Smooth muscle cell (in vitro differentiated cells): ENCODE measurements around the gene NPM1. TPM values are rescaled to one million over a fixed set of nuclear protein-coding genes. Genes with fewer than 3 reads are reported as not detected.
"Not testable (repeated sequence)": the region's sequence is repeated elsewhere in the genome, so short reads cannot be mapped to it uniquely, and the experiment has no call there.

Experiments
- DNase-seq: peaks from one replicate; lab custom pipeline; 2025; ENCODE audit not compliant: unreplicated experiment; lab: John Stamatoyannopoulos, UW
- H2AFZ ChIP-seq: fragments of 200-600 bp; sonication (generic); 2 replicates; pipeline ENCODE4 v1.6.0; 2016; ENCODE audit warnings: antibody characterized with exemption, low read depth, mild to moderate bottlenecking
- H3F3A ChIP-seq: fragments of 200-600 bp; sonication (generic); 2 replicates; pipeline ENCODE4 v1.6.0; 2017; ENCODE audit warnings: antibody characterized with exemption, low read depth
- H3K27ac ChIP-seq: fragments of 200-600 bp; sonication (generic); 2 replicates; pipeline ENCODE4 v1.5.1; 2016; ENCODE audit warnings: low read depth, mild to moderate bottlenecking
- H3K27me3 ChIP-seq: fragments of 200-600 bp; sonication (generic); 2 replicates; pipeline ENCODE4 v1.6.1; 2016; ENCODE audit warnings: low read depth, mild to moderate bottlenecking
- H3K36me3 ChIP-seq: fragments of 200-600 bp; sonication (generic); 2 replicates; pipeline ENCODE4 v1.5.1; 2016; ENCODE audit warnings: low read depth
- H3K4me1 ChIP-seq: fragments of 200-600 bp; sonication (generic); 2 replicates; pipeline ENCODE4 v1.5.1; 2016; ENCODE audit warnings: low read depth
- H3K4me2 ChIP-seq: fragments of 200-600 bp; sonication (generic); 2 replicates; pipeline ENCODE4 v1.6.0; 2016; ENCODE audit warnings: mild to moderate bottlenecking
- H3K4me3 ChIP-seq: fragments of 200-600 bp; sonication (generic); 2 replicates; pipeline ENCODE4 v1.5.1; 2016; ENCODE audit warnings: mild to moderate bottlenecking
- H3K79me2 ChIP-seq: fragments of 200-600 bp; sonication (generic); 2 replicates; pipeline ENCODE4 v1.6.0; 2016; ENCODE audit warnings: low read depth, mild to moderate bottlenecking
- H3K9ac ChIP-seq: fragments of 200-600 bp; sonication (generic); 2 replicates; pipeline ENCODE4 v1.6.0; 2016; ENCODE audit warnings: low read depth
- H3K9me3 ChIP-seq: fragments of 200-600 bp; sonication (generic); replicated peaks from 2 replicates; pipeline ENCODE4 v1.5.1; 2016; ENCODE audit warnings: low read depth
- H4K20me1 ChIP-seq: fragments of 200-600 bp; sonication (generic); 2 replicates; pipeline ENCODE4 v1.6.0; 2016; ENCODE audit warnings: low read depth
- WGBS: methylation state at CpG from one replicate; pipeline ENCODE4 v1.1.7; 2016; ENCODE audit warnings: low lambda C conversion rate; 5-methylcytosine and 5-hydroxymethylcytosine counted together
- polyA plus RNA-seq: library from polyadenylated mRNA; unstranded; fragments of >200 nt; fragmentation: Nextera tagmentation; extraction: Ambion mirVana; gene quantifications from 2 replicates; pipeline ENCODE4 v1.2.1, GENCODE V29; 2016
- total RNA-seq: library from RNA; depleted of rRNA; stranded (reverse); fragments of >200 nt; gene quantifications from 2 replicates; pipeline ENCODE4 v1.2.3, GENCODE V29; 2014
- TF ChIP-seq, protein P1 (sequence below): fragments of 200-600 bp; sonication (generic); IDR thresholded peaks from 2 replicates; pipeline ENCODE4 v1.5.1; 2017; ENCODE audit warnings: borderline replicate concordance, mild to moderate bottlenecking, antibody characterized with exemption; ENCODE audit not compliant: insufficient read depth, poor library complexity, severe bottlenecking

Gene NPM1
- total and polyA plus RNA-seq, 2 experiments from 2014 or later: 330 to 2,459 TPM

DNA sequence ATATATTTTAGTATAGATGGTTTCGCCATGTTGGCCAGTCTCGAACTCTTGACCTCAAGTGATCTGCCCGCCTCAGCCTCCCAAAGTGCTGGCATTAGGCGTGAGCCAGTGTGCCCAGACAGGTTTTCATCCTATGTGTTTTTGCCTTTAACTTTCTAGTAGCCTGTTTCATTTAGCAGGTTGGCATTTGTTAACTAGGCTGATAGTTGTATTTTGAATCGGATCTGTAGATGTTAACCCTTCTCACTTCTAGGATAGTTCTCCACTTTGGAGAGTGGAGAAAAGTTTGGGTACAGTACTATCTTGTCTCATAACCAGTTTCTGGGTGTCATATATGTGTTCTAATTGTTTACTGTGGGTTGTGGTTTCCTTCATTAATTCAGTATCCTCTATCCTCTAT is 24.5 kb downstream of the NPM1 start:
- Histone ChIP-seq H3K27me3 (no peaks in the 10 kb centered on the region), H3K27ac (no peak overlapping the region), H3K9me3 (no peaks in the 10 kb centered on the region), H3K4me3 (no peak overlapping the region), H3F3A (peaks cover 32% of the 10 kb centered on the region), H3K79me2 (peaks cover 32% of the 10 kb centered on the region), H4K20me1 (peaks cover 99% of the 10 kb centered on the region), H3K36me3 (peaks cover 10% of the 10 kb centered on the region), H2AFZ (no peak overlapping the region), H3K4me2 (no peak overlapping the region), H3K4me1 (no peaks in the 10 kb centered on the region), H3K9ac (no peak overlapping the region)
- no peak for DNase-seq
- TF ChIP-seq, protein P1, sequence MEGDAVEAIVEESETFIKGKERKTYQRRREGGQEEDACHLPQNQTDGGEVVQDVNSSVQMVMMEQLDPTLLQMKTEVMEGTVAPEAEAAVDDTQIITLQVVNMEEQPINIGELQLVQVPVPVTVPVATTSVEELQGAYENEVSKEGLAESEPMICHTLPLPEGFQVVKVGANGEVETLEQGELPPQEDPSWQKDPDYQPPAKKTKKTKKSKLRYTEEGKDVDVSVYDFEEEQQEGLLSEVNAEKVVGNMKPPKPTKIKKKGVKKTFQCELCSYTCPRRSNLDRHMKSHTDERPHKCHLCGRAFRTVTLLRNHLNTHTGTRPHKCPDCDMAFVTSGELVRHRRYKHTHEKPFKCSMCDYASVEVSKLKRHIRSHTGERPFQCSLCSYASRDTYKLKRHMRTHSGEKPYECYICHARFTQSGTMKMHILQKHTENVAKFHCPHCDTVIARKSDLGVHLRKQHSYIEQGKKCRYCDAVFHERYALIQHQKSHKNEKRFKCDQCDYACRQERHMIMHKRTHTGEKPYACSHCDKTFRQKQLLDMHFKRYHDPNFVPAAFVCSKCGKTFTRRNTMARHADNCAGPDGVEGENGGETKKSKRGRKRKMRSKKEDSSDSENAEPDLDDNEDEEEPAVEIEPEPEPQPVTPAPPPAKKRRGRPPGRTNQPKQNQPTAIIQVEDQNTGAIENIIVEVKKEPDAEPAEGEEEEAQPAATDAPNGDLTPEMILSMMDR: no peak
- WGBS: 97% methylated on average over 5 of the region's 5 CpGs

DNA sequence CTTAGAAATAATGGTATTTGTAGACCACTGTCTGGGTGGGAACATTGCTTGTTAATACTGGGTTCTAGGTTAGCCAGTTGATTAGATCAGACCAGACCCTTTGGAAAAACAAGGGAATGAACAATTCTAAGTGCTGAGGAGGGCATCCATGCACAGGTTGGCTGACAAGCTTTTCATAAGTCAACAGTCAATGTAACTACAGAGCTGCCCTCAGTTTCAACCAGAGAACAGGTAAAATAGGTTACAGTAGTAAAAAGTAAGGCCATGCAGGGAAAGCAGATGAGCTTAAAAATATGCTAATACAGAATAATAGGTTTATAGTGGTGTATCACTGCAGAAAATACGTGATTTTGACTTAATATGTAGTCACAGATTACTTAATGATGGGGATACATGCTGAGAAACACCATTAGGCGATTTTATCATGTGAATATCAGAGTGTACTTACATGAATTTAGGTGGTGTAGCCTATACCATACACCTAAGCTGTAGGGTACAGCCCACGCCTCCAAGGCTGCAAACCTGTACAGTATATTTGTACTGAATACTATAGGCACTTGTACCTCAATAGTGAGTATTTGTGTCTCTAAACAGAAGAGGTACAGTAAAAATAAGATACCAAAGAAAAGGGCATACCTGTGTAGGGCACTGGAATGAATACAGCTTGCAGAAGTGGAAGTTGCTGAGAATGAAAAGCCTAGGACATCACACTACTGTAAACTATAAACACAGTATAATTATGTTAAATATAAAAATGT is 25.7 kb downstream of the NPM1 start:
- WGBS: 95% methylated on average over 3 of the region's 3 CpGs
- Histone ChIP-seq H3F3A (peaks cover 31% of the 10 kb centered on the region), H3K9me3 (no peaks in the 10 kb centered on the region), H3K9ac (no peak overlapping the region), H3K36me3 (peaks cover 2% of the 10 kb centered on the region), H3K27me3 (no peaks in the 10 kb centered on the region), H2AFZ (no peak overlapping the region), H3K4me1 (peaks cover under 1% of the 10 kb centered on the region), H3K4me3 (no peak overlapping the region), H3K79me2 (peaks cover 20% of the 10 kb centered on the region), H3K27ac (no peak overlapping the region), H3K4me2 (no peak overlapping the region), H4K20me1 (peaks cover 99% of the 10 kb centered on the region)
- TF ChIP-seq, protein P1: no peak
- DNase-seq: no peak

DNA sequence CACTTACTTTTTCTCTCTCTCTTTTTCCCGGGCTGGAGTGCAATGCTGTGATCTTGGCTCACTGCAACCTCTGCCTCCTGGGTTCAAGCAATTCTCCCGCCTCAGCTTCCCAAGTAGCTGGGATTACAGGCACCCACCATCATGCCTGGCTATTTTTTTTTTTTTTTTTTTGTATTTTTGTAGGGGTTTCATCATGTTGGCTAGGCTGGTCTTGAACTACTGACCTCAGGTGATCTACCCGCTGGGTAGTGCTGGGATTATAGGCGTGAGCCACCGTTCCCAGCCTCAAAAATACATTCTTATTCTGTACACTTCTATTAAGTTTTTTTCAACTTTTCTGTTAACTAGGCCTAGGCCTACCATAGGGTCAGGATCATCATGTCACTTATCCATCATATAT is 26.3 kb downstream of the NPM1 start:
- peaks cover 98% of the 10 kb centered on the region for H4K20me1 ChIP-seq
- not testable (repeated sequence) for H3K4me1 ChIP-seq, DNase-seq, H3K27me3 ChIP-seq, H3K9me3 ChIP-seq, H2AFZ ChIP-seq, H3K27ac ChIP-seq, H3K9ac ChIP-seq, H3K4me2 ChIP-seq, H3K36me3 ChIP-seq, H3K4me3 ChIP-seq
- peaks cover 25% of the 10 kb centered on the region for H3F3A ChIP-seq
- peaks cover 14% of the 10 kb centered on the region for H3K79me2 ChIP-seq
- WGBS: 92% methylated on average over 5 of the region's 5 CpGs

GRCh38 chr5:171415115-171415730 is 27.6 kb downstream of the NPM1 start:
- TF ChIP-seq, protein P1: no peak
- Histone ChIP-seq H2AFZ (no peak overlapping the region), H3K36me3 (peaks cover 2% of the 10 kb centered on the region), H3K27ac (no peak overlapping the region), H3K4me1 (peaks cover 5% of the 10 kb centered on the region), H3K79me2 (peaks cover 1% of the 10 kb centered on the region), H3K9ac (no peak overlapping the region), H3K4me3 (no peak overlapping the region), H3K9me3 (no peaks in the 10 kb centered on the region), H3F3A (peaks cover 24% of the 10 kb centered on the region), H3K4me2 (no peak overlapping the region), H3K27me3 (peaks cover 2% of the 10 kb centered on the region), H4K20me1 (peaks cover 95% of the 10 kb centered on the region)
- DNase-seq: no peak
- 89% methylated on average over 9 of the region's 9 CpGs for WGBS
